ENCODE results near the gene ZFAND3. TPM values are rescaled to one million over a fixed set of nuclear protein-coding genes. Genes with fewer than 3 reads are reported as not detected.

ZFAND3 gene
- total RNA-seq, 1 donor from 2014 or later: 32.7 TPM

GRCh38 chr6:38099221-38099620 lies 279.7 kb downstream of the ZFAND3 start:
- H3K27ac ChIP-seq: no peak overlapping the region
- TF ChIP-seq CTCF (IDR thresholded peaks at IDR 0.05): no peak
- no peak overlapping the region for H3K4me3 ChIP-seq
- H3K27me3 ChIP-seq: no peaks in the 10 kb centered on the region
- H3K9me3 ChIP-seq: no peaks in the 10 kb centered on the region
- no peaks in the 10 kb centered on the region for H3K4me1 ChIP-seq
- no peaks in the 10 kb centered on the region for H3K36me3 ChIP-seq
- DNase-seq (ENCODE audit: low spot score in 2 of 2): no peak
- intact Hi-C loops (cut with DNase I): no loop called here

GRCh38 chr6:38100380-38100779 lies 280.9 kb downstream of the ZFAND3 start:
- TF ChIP-seq CTCF (IDR thresholded peaks at IDR 0.05): no peak
- intact Hi-C loops (cut with DNase I): no loop called here
- no peak overlapping the region for H3K27ac ChIP-seq

GRCh38 chr6:38103921-38104320 lies 284.4 kb downstream of the ZFAND3 start:
- no peak overlapping the region for H3K4me3 ChIP-seq
- DNase-seq (ENCODE audit: low spot score in 2 of 2): no peak
- no peak overlapping the region for H3K27ac ChIP-seq
- no peaks in the 10 kb centered on the region for H3K27me3 ChIP-seq
- no peak for TF ChIP-seq CTCF (IDR thresholded peaks at IDR 0.05)
- intact Hi-C loops (cut with DNase I): no loop called here
- H3K9me3 ChIP-seq: no peaks in the 10 kb centered on the region
- H3K36me3 ChIP-seq: no peaks in the 10 kb centered on the region
- H3K4me1 ChIP-seq: no peaks in the 10 kb centered on the region

More at GRCh38 chr6:38100380-38100779, 280.9 kb downstream of the ZFAND3 start:
- Histone ChIP-seq H3K4me3 (no peak overlapping the region), H3K27me3 (no peaks in the 10 kb centered on the region), H3K4me1 (no peaks in the 10 kb centered on the region), H3K9me3 (no peaks in the 10 kb centered on the region), H3K36me3 (no peaks in the 10 kb centered on the region)
- no peak for DNase-seq (ENCODE audit: low spot score in 2 of 2)

- Histone ChIP-seq H3K9me3 (no peaks in the 10 kb centered on the region), H3K27ac (no peak overlapping the region), H3K4me1 (no peaks in the 10 kb centered on the region), H3K27me3 (no peaks in the 10 kb centered on the region), H3K36me3 (no peaks in the 10 kb centered on the region), H3K4me3 (no peak overlapping the region)
- intact Hi-C loops (cut with DNase I): no loop called here
- no peak for TF ChIP-seq CTCF (IDR thresholded peaks at IDR 0.05)
- no peak for DNase-seq (ENCODE audit: low spot score in 2 of 2)
These were observed 285.5 kb downstream of the ZFAND3 start for GRCh38 chr6:38105066-38105465.

GRCh38 chr6:38107073-38107472 lies 287.5 kb downstream of the ZFAND3 start:
- intact Hi-C loops (cut with DNase I): no loop called here
- no peak for DNase-seq (ENCODE audit: low spot score in 2 of 2)
- H3K9me3 ChIP-seq: no peaks in the 10 kb centered on the region
- H3K27me3 ChIP-seq: no peaks in the 10 kb centered on the region
- TF ChIP-seq CTCF (IDR thresholded peaks at IDR 0.05): no peak
- H3K4me3 ChIP-seq: no peak overlapping the region
- H3K4me1 ChIP-seq: peaks cover 0 to 7% of the 10 kb centered on the region in 2 donors
- no peaks in the 10 kb centered on the region for H3K36me3 ChIP-seq
- H3K27ac ChIP-seq: no peak overlapping the region

GRCh38 chr6:38110481-38110971 lies 291.0 kb downstream of the ZFAND3 start:
- H3K36me3 ChIP-seq: no peaks in the 10 kb centered on the region
- intact Hi-C loops (cut with DNase I): no loop called here
- H3K4me3 ChIP-seq: no peak overlapping the region
- H3K9me3 ChIP-seq: no peaks in the 10 kb centered on the region
- TF ChIP-seq CTCF (IDR thresholded peaks at IDR 0.05): no peak
- peaks cover 0 to 7% of the 10 kb centered on the region in 2 donors for H3K4me1 ChIP-seq
- H3K27ac ChIP-seq: no peak overlapping the region
- DNase-seq (ENCODE audit: low spot score in 2 of 2): no peak
- H3K27me3 ChIP-seq: no peaks in the 10 kb centered on the region

Data from ascending aorta (tissue), 2 donors.